ENCODE results near the gene ARHGAP9. TPM values are rescaled to one million over a fixed set of nuclear protein-coding genes. Genes with fewer than 3 reads are reported as not detected.
"Not testable (repeated sequence)": the region's sequence is repeated elsewhere in the genome, so short reads cannot be mapped to it uniquely, and the experiment has no call there.

The ARHGAP9 gene
- total RNA-seq, 1 experiment from 2014 or later: not detected

GRCh38 chr12:57500213-57500612 lies 20.5 kb upstream of the ARHGAP9 start:
- in situ Hi-C loops (cut with HindIII; ENCODE audit: low pct_unique_long_range_greater_than_20kb, low sequenced_read_pairs): no loop called here
- DNase-seq (ENCODE audit: low read depth): no peak

GRCh38 chr12:57498571-57498970 lies 18.9 kb upstream of the ARHGAP9 start:
- in situ Hi-C loops (cut with HindIII; ENCODE audit: low pct_unique_long_range_greater_than_20kb, low sequenced_read_pairs): no loop called here
- no peak for DNase-seq (ENCODE audit: low read depth)

- in situ Hi-C loops (cut with HindIII; ENCODE audit: low pct_unique_long_range_greater_than_20kb, low sequenced_read_pairs): no loop called here
Measured at GRCh38 chr12:57498132-57498502, 18.5 kb upstream of the ARHGAP9 start.

GRCh38 chr12:57497223-57498131 lies 17.8 kb upstream of the ARHGAP9 start:
- DNase-seq (ENCODE audit: low read depth): no peak
- in situ Hi-C loops (cut with HindIII; ENCODE audit: low pct_unique_long_range_greater_than_20kb, low sequenced_read_pairs): no loop called here

More at GRCh38 chr12:57498132-57498502, 18.5 kb upstream of the ARHGAP9 start:
- DNase-seq (ENCODE audit: low read depth): no peak

- in situ Hi-C loops (cut with HindIII; ENCODE audit: low pct_unique_long_range_greater_than_20kb, low sequenced_read_pairs): no loop called here
- DNase-seq (ENCODE audit: low read depth): no peak
Measured at GRCh38 chr12:57496822-57497221, 17.2 kb upstream of the ARHGAP9 start.

- in situ Hi-C loops (cut with HindIII; ENCODE audit: low pct_unique_long_range_greater_than_20kb, low sequenced_read_pairs); DNase-seq (ENCODE audit: low read depth): not testable (repeated sequence)
Measured at GRCh38 chr12:57495051-57495701, 15.5 kb upstream of the ARHGAP9 start.

- DNase-seq (ENCODE audit: low read depth): peak; percentile 36
- in situ Hi-C loops (cut with HindIII; ENCODE audit: low pct_unique_long_range_greater_than_20kb, low sequenced_read_pairs): no loop called here
Measured at GRCh38 chr12:57491393-57492280, 12.0 kb upstream of the ARHGAP9 start.

GRCh38 chr12:57490126-57490525 lies 10.5 kb upstream of the ARHGAP9 start:
- DNase-seq (ENCODE audit: low read depth): no peak
- in situ Hi-C loops (cut with HindIII; ENCODE audit: low pct_unique_long_range_greater_than_20kb, low sequenced_read_pairs): no loop called here

- in situ Hi-C loops (cut with HindIII; ENCODE audit: low pct_unique_long_range_greater_than_20kb, low sequenced_read_pairs): no loop called here
- no peak for DNase-seq (ENCODE audit: low read depth)
Measured at GRCh38 chr12:57489157-57489641, 9.5 kb upstream of the ARHGAP9 start.

- no peak for DNase-seq (ENCODE audit: low read depth)
- in situ Hi-C loops (cut with HindIII; ENCODE audit: low pct_unique_long_range_greater_than_20kb, low sequenced_read_pairs): no loop called here
Measured at GRCh38 chr12:57488402-57489156, 8.9 kb upstream of the ARHGAP9 start.

GRCh38 chr12:57487597-57488401 lies 8.1 kb upstream of the ARHGAP9 start, which contains the start of gene MARS1:
Gene MARS1 (plus strand): TSS chr12:57488068. CDS start chr12:57488091, 23 bp downstream.
- peak; percentile 97 for DNase-seq (ENCODE audit: low read depth)
- in situ Hi-C loops (cut with HindIII; ENCODE audit: low pct_unique_long_range_greater_than_20kb, low sequenced_read_pairs): no loop called here

- no peak for DNase-seq (ENCODE audit: low read depth)
- in situ Hi-C loops (cut with HindIII; ENCODE audit: low pct_unique_long_range_greater_than_20kb, low sequenced_read_pairs): no loop called here
Measured at GRCh38 chr12:57487055-57487596, 7.5 kb upstream of the ARHGAP9 start.

- in situ Hi-C loops (cut with HindIII; ENCODE audit: low pct_unique_long_range_greater_than_20kb, low sequenced_read_pairs): no loop called here
- no peak for DNase-seq (ENCODE audit: low read depth)
Measured at GRCh38 chr12:57485695-57486094, 6.0 kb upstream of the ARHGAP9 start.

- peak; percentile 59 for DNase-seq (ENCODE audit: low read depth)
- in situ Hi-C loops (cut with HindIII; ENCODE audit: low pct_unique_long_range_greater_than_20kb, low sequenced_read_pairs): no loop called here
Measured at GRCh38 chr12:57483466-57483865, 3.8 kb upstream of the ARHGAP9 start.

GRCh38 chr12:57481671-57482070 lies 2.0 kb upstream of the ARHGAP9 start:
- DNase-seq (ENCODE audit: low read depth): no peak
- in situ Hi-C loops (cut with HindIII; ENCODE audit: low pct_unique_long_range_greater_than_20kb, low sequenced_read_pairs): no loop called here

GRCh38 chr12:57479043-57479375 lies 657 bp downstream of the ARHGAP9 start:
- DNase-seq (ENCODE audit: low read depth): no peak
- in situ Hi-C loops (cut with HindIII; ENCODE audit: low pct_unique_long_range_greater_than_20kb, low sequenced_read_pairs): no loop called here

Measured in Caki2 (cell line).